SK-N-SH treated with all-trans-retinoic acid at 6 μM for 48 hours (cell line): ENCODE measurements around the gene FARP1.

Experiments
- CREB5 ChIP-seq: fragments of 250-450 bp; sonication (Bioruptor Pico); IDR thresholded peaks from 2 replicates; pipeline ENCODE4 v1.5.1; 2020; ENCODE audit warnings: low read depth, mild to moderate bottlenecking, moderate library complexity
- CSDC2 ChIP-seq: fragments of 250-450 bp; sonication (Bioruptor Pico); IDR thresholded peaks from 2 replicates; pipeline ENCODE4 v1.5.0; 2020; ENCODE audit warnings: mild to moderate bottlenecking, moderate library complexity
- PATZ1 ChIP-seq: fragments of 250-450 bp; sonication (Bioruptor Pico); IDR thresholded peaks from 2 replicates; pipeline ENCODE4 v1.8.0; 2020; ENCODE audit warnings: mild to moderate bottlenecking, moderate library complexity, borderline replicate concordance
- PPARA ChIP-seq: fragments of 250-450 bp; sonication (Bioruptor Pico); IDR thresholded peaks from 2 replicates; pipeline ENCODE4 v1.5.0; 2020; ENCODE audit warnings: mild to moderate bottlenecking, borderline replicate concordance
- SNAI2 ChIP-seq: fragments of 250-450 bp; sonication (Bioruptor Pico); IDR thresholded peaks from 2 replicates; pipeline ENCODE4 v1.5.0; 2020; ENCODE audit warnings: mild to moderate bottlenecking, moderate library complexity
- TCF4 ChIP-seq: fragments of 250-450 bp; sonication (Bioruptor Pico); IDR thresholded peaks from 2 replicates; pipeline ENCODE4 v1.8.0; 2021; ENCODE audit warnings: mild to moderate bottlenecking, moderate library complexity, borderline replicate concordance
- TSHZ2 ChIP-seq: fragments of 250-450 bp; sonication (Bioruptor Pico); IDR thresholded peaks from 2 replicates; pipeline ENCODE4 v1.5.0; 2020; ENCODE audit warnings: mild to moderate bottlenecking, moderate library complexity
- ZC3H10 ChIP-seq: fragments of 250-450 bp; sonication (Bioruptor Pico); IDR thresholded peaks from 2 replicates; pipeline ENCODE4 v1.5.1; 2021; ENCODE audit warnings: mild to moderate bottlenecking, moderate library complexity
- ZFP3 ChIP-seq: fragments of 250-450 bp; sonication (Bioruptor Pico); IDR thresholded peaks from 2 replicates; pipeline ENCODE4 v1.5.0; 2020; ENCODE audit warnings: mild to moderate bottlenecking, moderate library complexity
- ZNF565 ChIP-seq: fragments of 450-650 bp; formaldehyde crosslinking; conservative IDR thresholded peaks from 2 replicates; pipeline ENCODE4 v1.5.0; 2020; ENCODE audit warnings: low read depth, mild to moderate bottlenecking, moderate library complexity
- ZNF70 ChIP-seq: fragments of 450-650 bp; formaldehyde crosslinking; IDR thresholded peaks from 2 replicates; pipeline ENCODE4 v1.5.0; 2020; ENCODE audit warnings: mild to moderate bottlenecking, moderate library complexity

GRCh38 chr13:98262292-98262691 lies 119.4 kb downstream of the FARP1 start:
- TF ChIP-seq SNAI2 (CRISPR knock-in tag) (no peak), TCF4 (CRISPR knock-in tag) (no peak), TSHZ2 (no peak), ZNF70 (CRISPR knock-in tag) (no peak), CSDC2 (CRISPR knock-in tag) (no peak), PATZ1 (no peak), ZFP3 (CRISPR knock-in tag) (no peak), CREB5 (CRISPR knock-in tag) (no peak), ZNF565 (CRISPR knock-in tag) (no peak), PPARA (no peak), ZC3H10 (no peak)
